Neural cell (in vitro differentiated cells): ENCODE measurements around the gene ARMC9.

ENCODE experiments used
- EZH2 ChIP-seq: fragments of 200-600, 300-800 bp; shearing (Covaris generic), sonication (generic); IDR thresholded peaks from 2 replicates; pipeline ENCODE4 v1.6.1; 2014; ENCODE audit warnings: antibody characterized with exemption, low read length, borderline replicate concordance, mild to moderate bottlenecking; ENCODE audit not compliant: insufficient read depth, poor library complexity, severe bottlenecking
- MXI1 ChIP-seq: fragments of 450-650 bp; conservative IDR thresholded peaks from 2 replicates; pipeline ENCODE4 v1.6.1; 2014; ENCODE audit warnings: antibody characterized with exemption, mild to moderate bottlenecking; ENCODE audit not compliant: poor library complexity, severe bottlenecking
- POLR2AphosphoS5 ChIP-seq: IDR thresholded peaks from 2 replicates; pipeline ENCODE4 v1.6.1; 2012
- RAD21 ChIP-seq: fragments of 450-650 bp; conservative IDR thresholded peaks from 2 replicates; pipeline ENCODE4 v1.6.1; 2014; ENCODE audit warnings: antibody characterized with exemption, mild to moderate bottlenecking, moderate library complexity
- REST ChIP-seq: IDR thresholded peaks from 2 replicates; pipeline ENCODE4 v1.6.1; 2012; ENCODE audit warnings: borderline replicate concordance
- TF ChIP-seq, protein P1 (sequence below): fragments of 450-650 bp; IDR thresholded peaks from 2 replicates; pipeline ENCODE4 v1.5.1; 2014; ENCODE audit warnings: antibody characterized with exemption, mild to moderate bottlenecking, moderate library complexity; ENCODE audit not compliant: poor library complexity, severe bottlenecking

DNA sequence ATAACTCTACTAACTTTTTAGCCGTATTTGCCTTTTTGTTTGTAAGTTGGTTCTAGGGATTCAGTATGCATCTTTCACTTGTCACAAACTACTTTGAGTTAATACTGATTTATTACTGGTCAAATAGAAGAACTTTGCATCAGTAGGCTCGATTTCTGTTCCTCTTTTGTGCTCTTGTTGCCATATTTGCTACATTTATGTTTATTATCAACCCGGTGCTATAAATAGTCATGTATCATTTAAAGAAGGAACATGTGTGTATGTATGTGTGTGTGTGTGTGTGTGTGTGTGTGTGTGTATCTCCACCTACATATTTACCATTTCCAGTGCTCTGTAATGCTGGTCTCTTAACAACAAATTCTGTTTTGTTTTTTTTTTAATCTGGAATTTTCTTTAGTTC, 117.5 kb downstream of the ARMC9 start:
- TF ChIP-seq, protein P1, sequence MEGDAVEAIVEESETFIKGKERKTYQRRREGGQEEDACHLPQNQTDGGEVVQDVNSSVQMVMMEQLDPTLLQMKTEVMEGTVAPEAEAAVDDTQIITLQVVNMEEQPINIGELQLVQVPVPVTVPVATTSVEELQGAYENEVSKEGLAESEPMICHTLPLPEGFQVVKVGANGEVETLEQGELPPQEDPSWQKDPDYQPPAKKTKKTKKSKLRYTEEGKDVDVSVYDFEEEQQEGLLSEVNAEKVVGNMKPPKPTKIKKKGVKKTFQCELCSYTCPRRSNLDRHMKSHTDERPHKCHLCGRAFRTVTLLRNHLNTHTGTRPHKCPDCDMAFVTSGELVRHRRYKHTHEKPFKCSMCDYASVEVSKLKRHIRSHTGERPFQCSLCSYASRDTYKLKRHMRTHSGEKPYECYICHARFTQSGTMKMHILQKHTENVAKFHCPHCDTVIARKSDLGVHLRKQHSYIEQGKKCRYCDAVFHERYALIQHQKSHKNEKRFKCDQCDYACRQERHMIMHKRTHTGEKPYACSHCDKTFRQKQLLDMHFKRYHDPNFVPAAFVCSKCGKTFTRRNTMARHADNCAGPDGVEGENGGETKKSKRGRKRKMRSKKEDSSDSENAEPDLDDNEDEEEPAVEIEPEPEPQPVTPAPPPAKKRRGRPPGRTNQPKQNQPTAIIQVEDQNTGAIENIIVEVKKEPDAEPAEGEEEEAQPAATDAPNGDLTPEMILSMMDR: no peak
- TF ChIP-seq EZH2: no peak
- no peak for TF ChIP-seq RAD21
- no peak for TF ChIP-seq MXI1
- no peak for TF ChIP-seq POLR2AphosphoS5
- no peak for TF ChIP-seq REST
